ENCODE results near the gene PCK1. TPM values are rescaled to one million over a fixed set of nuclear protein-coding genes. Genes with fewer than 3 reads are reported as not detected.

Gene PCK1
- total RNA-seq, 4 donors from 2014 or later = 103 to 386 (median 203) TPM

DNA sequence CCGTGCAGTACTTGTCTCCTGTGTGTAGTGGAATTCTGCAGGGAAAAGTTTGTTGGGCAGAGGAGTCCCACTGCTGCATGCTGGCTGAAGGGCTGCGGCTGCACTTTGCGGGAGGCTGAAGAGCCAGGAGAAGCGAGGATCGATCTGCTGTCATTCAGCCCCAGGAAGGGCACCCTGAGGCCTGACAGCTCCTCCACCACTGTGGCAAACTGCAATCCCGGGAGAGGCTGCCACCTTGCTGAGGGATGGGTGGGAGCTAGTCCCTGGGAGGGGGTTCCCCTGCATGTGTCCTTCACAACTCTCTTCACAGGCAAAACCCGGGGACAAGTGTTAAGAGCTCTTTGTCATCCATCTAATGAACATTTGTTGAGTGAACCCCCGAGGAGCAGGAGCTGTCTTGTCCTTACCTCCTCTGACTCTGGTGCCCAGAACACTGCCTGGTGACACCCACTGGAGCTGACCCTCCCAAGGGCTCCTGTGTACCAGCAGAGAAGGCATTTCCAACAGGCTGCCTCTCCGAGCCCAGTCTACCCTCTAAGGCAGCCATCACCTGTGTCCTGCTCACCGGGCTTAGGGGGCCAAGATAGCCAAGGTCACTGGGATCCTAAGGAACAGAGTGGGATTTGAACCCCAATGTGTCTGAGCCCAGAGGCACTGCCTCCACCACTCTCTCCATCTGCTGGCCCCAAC, 17.7 kb downstream of the PCK1 start:
- no peak for TF ChIP-seq CTCF (IDR thresholded peaks at IDR 0.05)
- no peak for ATAC-seq (ENCODE audit: low FRiP score)
- no peak for DNase-seq (ENCODE audit: low spot score)

- ATAC-seq (ENCODE audit: low FRiP score) (no peak), DNase-seq (ENCODE audit: low spot score) (no peak)
- no peak for TF ChIP-seq CTCF (IDR thresholded peaks at IDR 0.05)
Measured at GRCh38 chr20:57579331-57579897, 18.5 kb downstream of the PCK1 start.

DNA sequence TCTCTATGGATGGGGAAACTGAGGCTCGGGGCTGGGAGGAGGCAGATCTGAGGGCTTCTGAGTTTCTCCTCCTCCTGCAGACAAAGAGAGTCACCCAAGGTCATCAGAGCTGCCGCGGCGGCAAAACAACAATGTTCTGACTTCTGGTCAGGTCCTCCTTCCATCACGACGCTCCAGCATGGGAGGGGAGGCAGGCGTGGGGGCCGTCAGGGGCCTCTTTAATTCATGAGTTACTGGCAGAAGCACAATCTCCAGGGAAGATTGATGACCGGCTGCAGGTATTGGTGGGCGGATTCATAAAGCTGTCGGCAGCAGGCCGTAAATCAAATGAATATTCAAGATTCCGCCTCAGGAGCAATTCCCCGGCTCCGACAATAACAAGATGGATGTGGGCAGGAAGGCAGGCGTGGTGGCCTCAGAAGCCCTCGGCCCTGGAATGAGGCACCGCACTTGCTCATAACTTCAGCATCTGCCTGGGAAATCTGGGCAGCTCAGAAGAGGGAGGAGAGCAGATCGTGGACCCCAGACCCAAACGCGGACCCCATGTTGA, 19.1 kb downstream of the PCK1 start:
- DNase-seq (ENCODE audit: low spot score) = no peak
- peak; percentile 27 for ATAC-seq (ENCODE audit: low FRiP score)
- no peak for TF ChIP-seq CTCF (IDR thresholded peaks at IDR 0.05)

GRCh38 chr20:57580478-57581201, 19.7 kb downstream of the PCK1 start:
- ATAC-seq (ENCODE audit: low FRiP score) (no peak), DNase-seq (ENCODE audit: low spot score) (no peak)
- TF ChIP-seq CTCF (IDR thresholded peaks at IDR 0.05) = no peak

DNA sequence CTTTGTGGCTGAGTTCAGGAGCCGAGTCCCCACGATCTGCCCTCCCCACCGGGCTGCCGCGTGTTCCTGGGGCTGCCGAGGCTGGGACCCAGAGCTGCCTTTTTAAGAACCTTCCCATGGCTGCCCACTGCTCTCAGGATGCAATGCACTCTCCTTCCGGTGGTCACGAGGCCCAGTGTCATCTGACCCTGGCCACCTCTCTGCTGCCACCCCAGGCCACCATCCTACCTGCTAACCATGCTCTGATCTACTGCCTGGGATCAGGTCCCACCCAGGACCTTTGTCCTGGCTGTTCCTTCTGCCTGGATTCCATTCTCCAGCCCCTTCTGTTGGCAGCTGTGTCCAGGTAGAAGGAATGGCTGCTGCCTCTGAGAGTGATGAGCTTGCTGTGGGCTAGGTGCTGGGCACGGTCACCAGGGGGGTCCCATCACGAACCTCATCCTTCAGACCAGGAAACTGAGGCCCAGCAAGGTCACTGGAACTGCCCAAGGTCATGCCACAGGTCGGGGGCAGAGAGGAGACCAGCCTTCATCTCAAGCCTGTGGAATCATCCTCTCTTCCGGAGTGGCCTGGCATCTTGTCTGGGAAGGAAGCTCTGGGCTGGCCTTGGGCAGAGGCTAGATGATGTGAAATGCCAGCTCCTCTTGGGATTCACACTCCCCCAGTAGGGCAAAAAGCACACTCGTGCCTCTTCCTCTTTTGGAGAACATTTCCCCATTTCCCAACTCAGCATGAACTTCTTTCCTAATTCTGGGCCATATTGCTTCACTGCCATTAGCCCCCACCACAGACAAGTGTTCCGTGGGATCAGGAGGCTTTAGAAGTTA, 20.5 kb downstream of the PCK1 start:
- ATAC-seq (ENCODE audit: low FRiP score) = peak; percentile 35
- no peak for TF ChIP-seq CTCF (IDR thresholded peaks at IDR 0.05)
- DNase-seq (ENCODE audit: low spot score) = no peak

DNA sequence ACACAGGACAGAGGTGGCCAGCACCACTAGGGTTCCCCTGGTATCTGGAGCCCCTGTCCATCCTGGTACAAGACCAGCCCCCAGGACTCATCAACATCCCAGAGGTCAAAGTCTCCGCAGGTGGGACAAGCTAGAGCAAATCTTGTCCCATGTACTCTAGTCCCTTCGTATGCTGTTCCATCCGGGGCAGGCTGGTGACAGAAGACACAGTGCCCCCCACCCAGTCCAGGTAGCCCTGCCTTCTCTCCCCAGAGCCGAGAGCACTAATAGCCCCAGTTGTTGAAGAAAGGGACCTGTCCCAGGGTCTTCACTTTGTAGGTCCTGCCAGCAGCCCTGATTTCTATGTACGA, 21.1 kb downstream of the PCK1 start:
- no peak for DNase-seq (ENCODE audit: low spot score)

More for the DNA sequence above, 21.1 kb downstream of the PCK1 start:
- ATAC-seq (ENCODE audit: low FRiP score) = no peak
- no peak for TF ChIP-seq CTCF (IDR thresholded peaks at IDR 0.05)
